Vagina (tissue), 2 donors: ENCODE measurements around the gene GLCE. TPM values are rescaled to one million over a fixed set of nuclear protein-coding genes. Genes with fewer than 3 reads are reported as not detected.

Experiments used
- DNase-seq, 2 donors: peaks; one replicate each; pipeline ENCODE4 v3.0.0-alpha.2; 2017; ENCODE audit errors: extremely low spot score in 2 of 2
- H3K27ac ChIP-seq: fragments of 200-600 bp; sonication (generic); one replicate; pipeline ENCODE4 v1.5.1; 2019
- H3K27me3 ChIP-seq: fragments of 200-600 bp; sonication (generic); one replicate; pipeline ENCODE4 v1.5.1; 2019
- H3K36me3 ChIP-seq, 2 donors: fragments of 200-600 bp; sonication (generic); one replicate each; pipeline ENCODE4 v1.5.1; 2017 to 2019
- H3K4me1 ChIP-seq: fragments of 200-600 bp; sonication (generic); one replicate; pipeline ENCODE4 v1.5.1; 2019
- H3K4me3 ChIP-seq, 2 donors: fragments of 200-600 bp; sonication (generic); 1 replicate in 1 of 2; 2 replicates in 1 of 2; pipeline ENCODE4 v1.5.1; 2016 to 2019
- H3K9me3 ChIP-seq: fragments of 200-600 bp; sonication (generic); one replicate; pipeline ENCODE4 v1.5.1; 2019
- POLR2A ChIP-seq, 2 donors: fragments of 450-650 bp; IDR thresholded peaks; one replicate each; pipeline ENCODE4 v1.6.1; 2017; ENCODE audit warnings: antibody characterized with exemption in 2 of 2, mild to moderate bottlenecking in 2 of 2, moderate library complexity in 2 of 2
- POLR2AphosphoS5 ChIP-seq, 2 donors: sonication (generic); formaldehyde crosslinking; IDR thresholded peaks; one replicate each; pipeline ENCODE4 v1.9.0; 2017; ENCODE audit warnings: antibody characterized with exemption in 2 of 2, mild to moderate bottlenecking in 2 of 2, low read depth in 1 of 2; ENCODE audit not compliant: insufficient read depth in 1 of 2
- intact Hi-C: fragments of 100-400 bp; cut with DNase I; formaldehyde crosslinking; loops from one replicate; pipeline ENCODE4 v1.15.1; 2023
- total RNA-seq: library from RNA; depleted of rRNA; stranded (reverse); fragments of >200 nt; gene quantifications from one replicate; pipeline ENCODE4 v1.2.3, GENCODE V29; 2016
- TF ChIP-seq, protein P1 (sequence below), 3 experiments: fragments of 450-650 bp in 2 of 3; fragments of 200-600 bp in 1 of 3; sonication (generic) in 1 of 3; IDR thresholded peaks; one replicate each; pipeline ENCODE4 v1.5.1; 2017 to 2019; ENCODE audit warnings: antibody characterized with exemption in 3 of 3, mild to moderate bottlenecking in 2 of 3, moderate library complexity in 2 of 3

The GLCE gene
- total RNA-seq, 1 donor from 2014 or later: 16.5 TPM

- no peak for DNase-seq
- Histone ChIP-seq H3K27me3 (no peaks in the 10 kb centered on the region), H3K4me3 (no peak overlapping the region), H3K9me3 (no peaks in the 10 kb centered on the region), H3K27ac (no peak overlapping the region), H3K4me1 (no peaks in the 10 kb centered on the region), H3K36me3 (no peaks in the 10 kb centered on the region)
- no peak for TF ChIP-seq POLR2A (IDR thresholded peaks at IDR 0.05)
- TF ChIP-seq, protein P1, sequence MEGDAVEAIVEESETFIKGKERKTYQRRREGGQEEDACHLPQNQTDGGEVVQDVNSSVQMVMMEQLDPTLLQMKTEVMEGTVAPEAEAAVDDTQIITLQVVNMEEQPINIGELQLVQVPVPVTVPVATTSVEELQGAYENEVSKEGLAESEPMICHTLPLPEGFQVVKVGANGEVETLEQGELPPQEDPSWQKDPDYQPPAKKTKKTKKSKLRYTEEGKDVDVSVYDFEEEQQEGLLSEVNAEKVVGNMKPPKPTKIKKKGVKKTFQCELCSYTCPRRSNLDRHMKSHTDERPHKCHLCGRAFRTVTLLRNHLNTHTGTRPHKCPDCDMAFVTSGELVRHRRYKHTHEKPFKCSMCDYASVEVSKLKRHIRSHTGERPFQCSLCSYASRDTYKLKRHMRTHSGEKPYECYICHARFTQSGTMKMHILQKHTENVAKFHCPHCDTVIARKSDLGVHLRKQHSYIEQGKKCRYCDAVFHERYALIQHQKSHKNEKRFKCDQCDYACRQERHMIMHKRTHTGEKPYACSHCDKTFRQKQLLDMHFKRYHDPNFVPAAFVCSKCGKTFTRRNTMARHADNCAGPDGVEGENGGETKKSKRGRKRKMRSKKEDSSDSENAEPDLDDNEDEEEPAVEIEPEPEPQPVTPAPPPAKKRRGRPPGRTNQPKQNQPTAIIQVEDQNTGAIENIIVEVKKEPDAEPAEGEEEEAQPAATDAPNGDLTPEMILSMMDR (IDR thresholded peaks at IDR 0.05): no peak
- TF ChIP-seq POLR2AphosphoS5 (IDR thresholded peaks at IDR 0.05; ENCODE audit: insufficient read depth in 1 of 2, low read depth in 1 of 2): no peak
- intact Hi-C loops: no loop called here
These were observed 53.4 kb downstream of the GLCE start for GRCh38 chr15:69213786-69214185.

- Histone ChIP-seq H3K36me3 (no peaks in the 10 kb centered on the region), H3K4me1 (no peaks in the 10 kb centered on the region), H3K4me3 (no peak overlapping the region), H3K27me3 (no peaks in the 10 kb centered on the region), H3K9me3 (no peaks in the 10 kb centered on the region), H3K27ac (no peak overlapping the region)
- no peak for TF ChIP-seq POLR2A (IDR thresholded peaks at IDR 0.05)
- DNase-seq: no peak
- intact Hi-C loops: no loop called here
These were observed 55.0 kb downstream of the GLCE start for GRCh38 chr15:69215314-69216035.

GRCh38 chr15:69217381-69217780 lies 56.9 kb downstream of the GLCE start:
- no peak for DNase-seq
- Histone ChIP-seq H3K4me1 (no peaks in the 10 kb centered on the region), H3K27ac (no peak overlapping the region), H3K27me3 (no peaks in the 10 kb centered on the region), H3K9me3 (no peaks in the 10 kb centered on the region), H3K36me3 (no peaks in the 10 kb centered on the region), H3K4me3 (no peak overlapping the region)
- intact Hi-C loops: no loop called here
- TF ChIP-seq POLR2A (IDR thresholded peaks at IDR 0.05) (no peak), POLR2AphosphoS5 (IDR thresholded peaks at IDR 0.05; ENCODE audit: insufficient read depth in 1 of 2, low read depth in 1 of 2) (no peak)
- TF ChIP-seq, protein P1 (IDR thresholded peaks at IDR 0.05): no peak

- peaks cover 10% of the 10 kb centered on the region for H3K9me3 ChIP-seq
- intact Hi-C loops: no loop called here
- H3K4me1 ChIP-seq: no peaks in the 10 kb centered on the region
- no peaks in the 10 kb centered on the region for H3K27me3 ChIP-seq
- H3K27ac ChIP-seq: no peak overlapping the region
- TF ChIP-seq, protein P1 (IDR thresholded peaks at IDR 0.05): no peak
- TF ChIP-seq POLR2AphosphoS5 (IDR thresholded peaks at IDR 0.05; ENCODE audit: insufficient read depth in 1 of 2, low read depth in 1 of 2): no peak
- no peak for TF ChIP-seq POLR2A (IDR thresholded peaks at IDR 0.05)
- no peak for DNase-seq
- H3K36me3 ChIP-seq: no peaks in the 10 kb centered on the region
- no peak overlapping the region for H3K4me3 ChIP-seq
These were observed 59.3 kb downstream of the GLCE start for GRCh38 chr15:69219690-69220089.

DNA sequence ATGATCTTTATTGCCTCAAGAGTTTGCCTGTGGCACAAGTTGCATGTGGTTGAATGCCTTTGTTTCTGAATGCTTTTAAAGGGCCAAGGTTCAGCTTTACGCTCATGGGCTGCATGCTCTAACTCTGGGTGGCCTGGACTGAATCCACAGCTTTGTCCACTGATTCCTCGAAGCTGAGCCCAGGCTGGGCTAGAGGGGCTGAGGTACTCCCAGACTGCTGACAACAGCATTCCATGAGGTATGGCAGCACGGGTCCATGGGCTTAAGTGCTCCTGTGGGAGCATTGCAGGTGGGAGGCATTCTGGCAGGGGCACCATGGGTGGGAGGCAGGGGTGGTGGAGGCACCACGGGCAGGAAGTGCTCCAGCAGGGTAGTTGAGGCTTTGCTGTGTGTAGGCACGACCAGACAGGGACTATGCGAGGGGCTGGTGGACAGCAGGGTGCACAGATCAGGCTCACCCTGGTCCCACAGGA lies 61.6 kb downstream of the GLCE start:
- TF ChIP-seq POLR2A (IDR thresholded peaks at IDR 0.05): no peak
- TF ChIP-seq POLR2AphosphoS5 (IDR thresholded peaks at IDR 0.05; ENCODE audit: insufficient read depth in 1 of 2, low read depth in 1 of 2): no peak
- TF ChIP-seq, protein P1 (IDR thresholded peaks at IDR 0.05): no peak
- Histone ChIP-seq H3K36me3 (no peaks in the 10 kb centered on the region), H3K4me1 (no peaks in the 10 kb centered on the region), H3K9me3 (peaks cover 10% of the 10 kb centered on the region), H3K4me3 (no peak overlapping the region), H3K27me3 (no peaks in the 10 kb centered on the region), H3K27ac (no peak overlapping the region)
- no peak for DNase-seq
- intact Hi-C loops: no loop called here
